Measurements from ENCODE around the gene HIVEP3.

HIVEP3 gene

GRCh38 chr1:41620365-41621169, 298.2 kb downstream of the HIVEP3 start:
- H3K27ac ChIP-seq (replicated peaks) = no peak overlapping the region
- TF ChIP-seq GABPA (IDR thresholded peaks at IDR 0.05; ENCODE audit: low read depth) (no peak), SPI1 (IDR thresholded peaks at IDR 0.05; ENCODE audit: borderline replicate concordance, low read depth) (no peak)
- TF ChIP-seq, protein P1, sequence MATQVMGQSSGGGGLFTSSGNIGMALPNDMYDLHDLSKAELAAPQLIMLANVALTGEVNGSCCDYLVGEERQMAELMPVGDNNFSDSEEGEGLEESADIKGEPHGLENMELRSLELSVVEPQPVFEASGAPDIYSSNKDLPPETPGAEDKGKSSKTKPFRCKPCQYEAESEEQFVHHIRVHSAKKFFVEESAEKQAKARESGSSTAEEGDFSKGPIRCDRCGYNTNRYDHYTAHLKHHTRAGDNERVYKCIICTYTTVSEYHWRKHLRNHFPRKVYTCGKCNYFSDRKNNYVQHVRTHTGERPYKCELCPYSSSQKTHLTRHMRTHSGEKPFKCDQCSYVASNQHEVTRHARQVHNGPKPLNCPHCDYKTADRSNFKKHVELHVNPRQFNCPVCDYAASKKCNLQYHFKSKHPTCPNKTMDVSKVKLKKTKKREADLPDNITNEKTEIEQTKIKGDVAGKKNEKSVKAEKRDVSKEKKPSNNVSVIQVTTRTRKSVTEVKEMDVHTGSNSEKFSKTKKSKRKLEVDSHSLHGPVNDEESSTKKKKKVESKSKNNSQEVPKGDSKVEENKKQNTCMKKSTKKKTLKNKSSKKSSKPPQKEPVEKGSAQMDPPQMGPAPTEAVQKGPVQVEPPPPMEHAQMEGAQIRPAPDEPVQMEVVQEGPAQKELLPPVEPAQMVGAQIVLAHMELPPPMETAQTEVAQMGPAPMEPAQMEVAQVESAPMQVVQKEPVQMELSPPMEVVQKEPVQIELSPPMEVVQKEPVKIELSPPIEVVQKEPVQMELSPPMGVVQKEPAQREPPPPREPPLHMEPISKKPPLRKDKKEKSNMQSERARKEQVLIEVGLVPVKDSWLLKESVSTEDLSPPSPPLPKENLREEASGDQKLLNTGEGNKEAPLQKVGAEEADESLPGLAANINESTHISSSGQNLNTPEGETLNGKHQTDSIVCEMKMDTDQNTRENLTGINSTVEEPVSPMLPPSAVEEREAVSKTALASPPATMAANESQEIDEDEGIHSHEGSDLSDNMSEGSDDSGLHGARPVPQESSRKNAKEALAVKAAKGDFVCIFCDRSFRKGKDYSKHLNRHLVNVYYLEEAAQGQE (IDR thresholded peaks at IDR 0.05; ENCODE audit: insufficient replicate concordance, low read depth) = no peak
- no peak overlapping the region for H3K4me3 ChIP-seq (replicated peaks; ENCODE audit: insufficient read depth, low read length)
- no peak for DNase-seq (ENCODE audit: low read depth in 1 of 2, low spot score in 1 of 2)
- H3K27me3 ChIP-seq (ENCODE audit: insufficient read depth, poor library complexity, severe bottlenecking) = no peaks in the 10 kb centered on the region

GRCh38 chr1:41619511-41620364, 299.0 kb downstream of the HIVEP3 start:
- TF ChIP-seq, protein P1 (IDR thresholded peaks at IDR 0.05; ENCODE audit: insufficient replicate concordance, low read depth) = no peak
- no peak for TF ChIP-seq GABPA (IDR thresholded peaks at IDR 0.05; ENCODE audit: low read depth)
- no peak for TF ChIP-seq POLR2AphosphoS5 (IDR thresholded peaks at IDR 0.05; ENCODE audit: low read depth)
- TF ChIP-seq CTCF (IDR thresholded peaks at IDR 0.05; ENCODE audit: insufficient read depth, low read length) = no peak
- no peak for TF ChIP-seq SPI1 (IDR thresholded peaks at IDR 0.05; ENCODE audit: borderline replicate concordance, low read depth)
- Histone ChIP-seq H3K4me3 (replicated peaks; ENCODE audit: insufficient read depth, low read length) (no peak overlapping the region), H3K27ac (replicated peaks) (no peak overlapping the region), H3K27me3 (ENCODE audit: insufficient read depth, poor library complexity, severe bottlenecking) (no peaks in the 10 kb centered on the region)
- no peak for DNase-seq (ENCODE audit: low read depth in 1 of 2, low spot score in 1 of 2)

GRCh38 chr1:41618871-41619270, 299.9 kb downstream of the HIVEP3 start:
- no peak for DNase-seq (ENCODE audit: low read depth in 1 of 2, low spot score in 1 of 2)
- H3K27me3 ChIP-seq (ENCODE audit: insufficient read depth, poor library complexity, severe bottlenecking) = no peaks in the 10 kb centered on the region
- H3K27ac ChIP-seq (replicated peaks) = no peak overlapping the region
- H3K4me3 ChIP-seq (replicated peaks; ENCODE audit: insufficient read depth, low read length) = no peak overlapping the region
- TF ChIP-seq GABPA (IDR thresholded peaks at IDR 0.05; ENCODE audit: low read depth) (no peak), SPI1 (IDR thresholded peaks at IDR 0.05; ENCODE audit: borderline replicate concordance, low read depth) (no peak), POLR2AphosphoS5 (IDR thresholded peaks at IDR 0.05; ENCODE audit: low read depth) (no peak), CTCF (IDR thresholded peaks at IDR 0.05; ENCODE audit: insufficient read depth, low read length) (no peak)
- TF ChIP-seq, protein P1 (IDR thresholded peaks at IDR 0.05; ENCODE audit: insufficient replicate concordance, low read depth) = no peak
